Tibial nerve (tissue), 4 donors: Measurements from ENCODE around the gene BRICD5. TPM values are rescaled to one million over a fixed set of nuclear protein-coding genes. Genes with fewer than 3 reads are reported as not detected.

Experiments used
- DNase-seq, 2 donors: peaks; one replicate each; pipeline ENCODE4 v3.0.0-alpha.2; 2019; ENCODE audit warnings: low spot score in 2 of 2
- H3K27ac ChIP-seq, 4 donors: fragments of 200-600 bp; sonication (generic) in 3 of 4; one replicate each; pipeline ENCODE4 v1.5.1; 2017 to 2019; ENCODE audit warnings: mild to moderate bottlenecking in 1 of 4
- H3K27me3 ChIP-seq, 2 donors: fragments of 200-600 bp; sonication (generic) in 1 of 2; one replicate each; pipeline versions ENCODE4 v1.5.1 to v1.6.0; 2017 to 2019
- H3K36me3 ChIP-seq, 3 donors: fragments of 200-600 bp; sonication (generic); one replicate each; pipeline ENCODE4 v1.5.1; 2018 to 2019
- H3K4me1 ChIP-seq, 4 donors: fragments of 200-600 bp; sonication (generic) in 3 of 4; one replicate each; pipeline ENCODE4 v1.5.1; 2017 to 2019
- H3K4me3 ChIP-seq, 4 donors: fragments of 200-600 bp; sonication (generic) in 3 of 4; one replicate each; pipeline ENCODE4 v1.5.1; 2017 to 2019; ENCODE audit warnings: mild to moderate bottlenecking in 1 of 4, moderate library complexity in 1 of 4
- H3K9me3 ChIP-seq, 4 donors: fragments of 200-600 bp; sonication (generic) in 3 of 4; one replicate each; pipeline ENCODE4 v1.5.1; 2017 to 2019
- CTCF ChIP-seq, 5 experiments: fragments of 200-600 bp in 3 of 5; fragments of 450-650 bp in 2 of 5; sonication (generic) in 3 of 5; IDR thresholded peaks; one replicate each; pipeline ENCODE4 v1.5.1; 2016 to 2019; ENCODE audit warnings: antibody characterized with exemption in 5 of 5, mild to moderate bottlenecking in 3 of 5, moderate library complexity in 2 of 5
- EP300 ChIP-seq, 2 donors: sonication (generic); formaldehyde crosslinking; IDR thresholded peaks; one replicate each; pipeline ENCODE4 v1.6.1; 2017; ENCODE audit warnings: antibody characterized with exemption in 2 of 2, mild to moderate bottlenecking in 1 of 2
- POLR2A ChIP-seq, 2 donors: fragments of 450-650 bp; IDR thresholded peaks; one replicate each; pipeline ENCODE4 v1.6.1; 2017; ENCODE audit warnings: antibody characterized with exemption in 2 of 2, mild to moderate bottlenecking in 2 of 2, moderate library complexity in 2 of 2
- WGBS, 2 donors: methylation state at CpG; one replicate each; pipeline ENCODE4 v1.1.5; 2018; 5-methylcytosine and 5-hydroxymethylcytosine counted together
- total RNA-seq, 4 donors: library from RNA; depleted of rRNA; stranded (reverse); fragments of >200 nt; gene quantifications; one replicate each; pipeline ENCODE4 v1.1.0, GENCODE V29; 2016

BRICD5 gene
- total RNA-seq, 4 donors from 2014 or later, result 19.8 to 203 (median 24.4) TPM

- TF ChIP-seq CTCF (IDR thresholded peaks at IDR 0.05) (no peak), EP300 (IDR thresholded peaks at IDR 0.05) (no peak), POLR2A (IDR thresholded peaks at IDR 0.05) (no peak)
- Histone ChIP-seq H3K27ac (no peak overlapping the region), H3K27me3 (no peaks in the 10 kb centered on the region), H3K36me3 (peaks cover 0 to 48% (median 15%) of the 10 kb centered on the region in 3 donors), H3K4me1 (peaks cover 0 to 34% (median 12%) of the 10 kb centered on the region in 4 donors), H3K4me3 (no peak overlapping the region), H3K9me3 (no peaks in the 10 kb centered on the region)
- DNase-seq, result no peak
- 63 to 71% methylated on average over 9 of the region's 9 CpGs for WGBS, 2 donors
These were observed 15.7 kb upstream of the BRICD5 start for GRCh38 chr16:2226245-2226793.

- Histone ChIP-seq H3K27ac (peak overlapping the region; percentile 77 to 94 (median 88)), H3K4me3 (peak overlapping the region; percentile 73 to 98 (median 90)), H3K27me3 (no peaks in the 10 kb centered on the region), H3K9me3 (no peaks in the 10 kb centered on the region), H3K36me3 (peaks cover 0 to 25% (median 7%) of the 10 kb centered on the region in 3 donors), H3K4me1 (peaks cover 0 to 34% (median 12%) of the 10 kb centered on the region in 4 donors)
- DNase-seq, result no peak
- WGBS, 2 donors, result 15 to 42% methylated on average over 4 to 11 of the region's 22 CpGs
- TF ChIP-seq POLR2A (IDR thresholded peaks at IDR 0.05) (no peak), EP300 (IDR thresholded peaks at IDR 0.05) (no peak)
These were observed 13.4 kb upstream of the BRICD5 start for GRCh38 chr16:2223942-2224486.

- Histone ChIP-seq H3K4me3 (peak within 1 kb of the TSS; percentile 73 to 98 (median 90)), H3K4me1 (peaks cover 0 to 34% (median 12%) of the 10 kb centered on the region in 4 donors), H3K27me3 (no peaks in the 10 kb centered on the region), H3K36me3 (peaks cover 0 to 19% (median 1%) of the 10 kb centered on the region in 3 donors), H3K27ac (peak within 1 kb of the TSS; percentile 77 to 94 (median 88)), H3K9me3 (no peaks in the 10 kb centered on the region)
- peak; percentile 97 to 98 for DNase-seq
- TF ChIP-seq EP300 (IDR thresholded peaks at IDR 0.05) (peak; percentile 86 to 96), POLR2A (IDR thresholded peaks at IDR 0.05) (peak; percentile 70 to 82), CTCF (IDR thresholded peaks at IDR 0.05) (peak in 1 of 5 experiments; percentile 15)
- 1% methylated on average over 46 to 47 of the region's 82 CpGs for WGBS, 2 donors
These were observed 12.7 kb upstream of the BRICD5 start, which contains the start of gene E4F1 for GRCh38 chr16:2223221-2223941. Gene E4F1 (plus strand): TSS chr16:2223591. CDS start chr16:2223614, 23 bp downstream.

GRCh38 chr16:2216330-2216729 lies 5.7 kb upstream of the BRICD5 start:
- peaks cover 0 to 5% (median 0%) of the 10 kb centered on the region in 3 donors for H3K36me3 ChIP-seq
- H3K27ac ChIP-seq, result peak overlapping the region in 1 of 4 donors; percentile 92
- TF ChIP-seq POLR2A (IDR thresholded peaks at IDR 0.05), result no peak
- no peak for TF ChIP-seq EP300 (IDR thresholded peaks at IDR 0.05)
- TF ChIP-seq CTCF (IDR thresholded peaks at IDR 0.05), result no peak
- no peaks in the 10 kb centered on the region for H3K9me3 ChIP-seq
- WGBS, 2 donors, result 97 to 99% methylated on average over 4 of the region's 4 CpGs
- no peak for DNase-seq
- H3K4me1 ChIP-seq, result peaks cover 0 to 31% (median 22%) of the 10 kb centered on the region in 4 donors
- H3K4me3 ChIP-seq, result no peak overlapping the region
- H3K27me3 ChIP-seq, result no peaks in the 10 kb centered on the region

- DNase-seq, result no peak
- Histone ChIP-seq H3K4me1 (peaks cover 0 to 39% (median 22%) of the 10 kb centered on the region in 4 donors), H3K27ac (peak within 1 kb of the TSS; percentile 59 to 92 (median 90)), H3K4me3 (peak within 1 kb of the TSS; percentile 58 to 96 (median 76)), H3K9me3 (no peaks in the 10 kb centered on the region), H3K27me3 (no peaks in the 10 kb centered on the region), H3K36me3 (peaks cover 0 to 15% (median 0%) of the 10 kb centered on the region in 3 donors)
- TF ChIP-seq EP300 (IDR thresholded peaks at IDR 0.05), result no peak
- TF ChIP-seq CTCF (IDR thresholded peaks at IDR 0.05), result no peak
- TF ChIP-seq POLR2A (IDR thresholded peaks at IDR 0.05), result peak in 1 of 2 donors; percentile 42
- WGBS, 2 donors, result 0% methylated on average over 5 to 6 of the region's 48 CpGs
These were observed 4.0 kb upstream of the BRICD5 start, which contains the start of gene PGP for GRCh38 chr16:2214719-2214968. Gene PGP (minus strand): TSS chr16:2214840. CDS start chr16:2214777, 63 bp downstream.
